H1 (cell line): ENCODE results near the gene PAK1IP1. TPM values are rescaled to one million over a fixed set of nuclear protein-coding genes. Genes with fewer than 3 reads are reported as not detected.
A peak's percentile ranks its signal among the peaks of the same experiment; 100 is the strongest.

Experiments
- CTCF ChIA-PET: fragments of 300-600 bp; sonication (Branson Sonifier 250); formaldehyde crosslinking; loops from one replicate; lab custom pipeline; 2021; ENCODE audit not compliant: partially characterized antibody; lab: Charles Lee
- POLR2A ChIA-PET: fragments of 300-600 bp; sonication (Branson Sonifier 250); formaldehyde crosslinking; loops from one replicate; lab custom pipeline; 2021; ENCODE audit warnings: inconsistent platforms; ENCODE audit not compliant: partially characterized antibody; lab: Charles Lee
- DNase-seq, 2 experiments: peaks; one replicate each; pipeline versions ENCODE4 v3.0.0 to v3.0.0-alpha.2; 2010 to 2022; ENCODE audit warnings: low spot score in 2 of 2, low read depth in 1 of 2, mixed read lengths in 1 of 2
- FAIRE-seq: peaks from 2 replicates; lab custom pipeline; 2011; peaks lifted over from hg19 to GRCh38; lab: Jason Lieb, UNC
- H2AFZ ChIP-seq: 2 replicates; pipeline ENCODE4 v1.8.1; 2012; ENCODE audit warnings: low read length, inconsistent platforms
- H2AK5ac ChIP-seq: 2 replicates; pipeline ENCODE4 v1.6.1; 2013; ENCODE audit warnings: low read depth, low read length
- H2BK120ac ChIP-seq: replicated peaks from 2 replicates; pipeline ENCODE3; 2013; ENCODE audit warnings: low read depth, low read length, inconsistent platforms
- H2BK12ac ChIP-seq: 2 replicates; pipeline ENCODE4 v1.6.1; 2013; ENCODE audit warnings: low read depth, low read length
- H2BK15ac ChIP-seq: 2 replicates; pipeline ENCODE4 v1.6.1; 2013; ENCODE audit warnings: low read length
- H2BK20ac ChIP-seq: 2 replicates; pipeline ENCODE4 v1.6.1; 2013; ENCODE audit warnings: low read length
- H2BK5ac ChIP-seq: 2 replicates; pipeline ENCODE4 v1.6.1; 2013; ENCODE audit warnings: low read depth, low read length
- H3K14ac ChIP-seq: 2 replicates; pipeline ENCODE4 v1.6.1; 2013; ENCODE audit warnings: inconsistent platforms; ENCODE audit not compliant: insufficient read length
- H3K18ac ChIP-seq: 2 replicates; pipeline ENCODE4 v1.6.1; 2013; ENCODE audit warnings: low read length; ENCODE audit errors: extremely low read depth
- H3K23ac ChIP-seq: 2 replicates; pipeline ENCODE4 v1.6.1; 2013; ENCODE audit warnings: inconsistent platforms; ENCODE audit not compliant: insufficient read length
- H3K23me2 ChIP-seq: 2 replicates; pipeline ENCODE4 v1.6.1; 2013; ENCODE audit warnings: low read depth, low read length
- H3K27ac ChIP-seq: 2 replicates; pipeline ENCODE4 v1.6.1; 2011; ENCODE audit warnings: low read depth, low read length, inconsistent platforms
- H3K27me3 ChIP-seq, 4 experiments: replicated peaks in 1 of 4; 1 replicate in 1 of 4; 2 replicates in 3 of 4; pipeline versions ENCODE4 v1.6.1 to v1.8.1; 2011 to 2013; ENCODE audit warnings: low read length in 3 of 4, mild to moderate bottlenecking in 3 of 4, inconsistent platforms in 2 of 4, mixed read lengths in 2 of 4, moderate library complexity in 1 of 4; ENCODE audit not compliant: control insufficient read depth in 3 of 4, insufficient read depth in 3 of 4; ENCODE audit errors: extremely low read depth in 1 of 4
- H3K36me3 ChIP-seq, 4 experiments: 2 replicates each; pipeline versions ENCODE4 v1.6.1 to v1.8.1; 2011 to 2013; ENCODE audit warnings: mild to moderate bottlenecking in 4 of 4, low read length in 3 of 4, moderate library complexity in 2 of 4, control low read depth in 1 of 4, inconsistent platforms in 1 of 4; ENCODE audit not compliant: insufficient read depth in 4 of 4, control insufficient read depth in 2 of 4
- H3K4ac ChIP-seq: replicated peaks from 2 replicates; pipeline ENCODE3; 2013; ENCODE audit warnings: low read length, low read depth, mixed read lengths, inconsistent platforms; ENCODE audit not compliant: insufficient read length
- H3K4me1 ChIP-seq, 4 experiments: replicated peaks in 1 of 4; 1 replicate in 1 of 4; 2 replicates in 3 of 4; pipeline versions ENCODE4 v1.6.1 to v1.8.1; 2011 to 2013; ENCODE audit warnings: low read length in 3 of 4, inconsistent platforms in 2 of 4, mixed read lengths in 1 of 4; ENCODE audit not compliant: insufficient read depth in 4 of 4, control insufficient read depth in 3 of 4
- H3K4me2 ChIP-seq, 2 experiments: 2 replicates each; pipeline versions ENCODE4 v1.6.1 to v1.8.1; 2011 to 2013; ENCODE audit warnings: low read depth in 2 of 2, low read length in 2 of 2, control low read depth in 1 of 2, inconsistent platforms in 1 of 2, mild to moderate bottlenecking in 1 of 2; ENCODE audit not compliant: insufficient read depth in 1 of 2
- H3K4me3 ChIP-seq, 4 experiments: fragments of 200-600, 300-600 bp in 1 of 4; sonication (generic), shearing (Covaris generic), sonication (Bioruptor Twin) in 1 of 4; 2 replicates each; pipeline versions ENCODE4 v1.5.1 to v1.8.1; 2011 to 2016; ENCODE audit warnings: low read length in 4 of 4, low read depth in 3 of 4, control low read depth in 2 of 4, inconsistent platforms in 2 of 4, mild to moderate bottlenecking in 2 of 4, mixed read lengths in 1 of 4, moderate library complexity in 1 of 4; ENCODE audit not compliant: insufficient read depth in 2 of 4; ENCODE audit errors: extremely low read depth in 1 of 4
- H3K56ac ChIP-seq: replicated peaks from 2 replicates; pipeline ENCODE3; 2013; ENCODE audit warnings: low read depth, mild to moderate bottlenecking, mixed read lengths, low read length, inconsistent platforms; ENCODE audit not compliant: insufficient read length
- H3K79me1 ChIP-seq: 2 replicates; pipeline ENCODE4 v1.6.1; 2013; ENCODE audit warnings: low read depth, low read length, control low read depth
- H3K79me2 ChIP-seq, 2 experiments: 2 replicates each; pipeline versions ENCODE4 v1.6.1 to v1.8.1; 2012 to 2013; ENCODE audit warnings: low read length in 2 of 2, mild to moderate bottlenecking in 2 of 2, inconsistent platforms in 1 of 2; ENCODE audit not compliant: insufficient read depth in 2 of 2, control insufficient read depth in 1 of 2
- H3K9ac ChIP-seq, 4 experiments: replicated peaks in 1 of 4; 1 replicate in 1 of 4; 2 replicates in 3 of 4; pipeline versions ENCODE4 v1.6.1 to v1.8.1; 2011 to 2013; ENCODE audit warnings: low read depth in 3 of 4, low read length in 3 of 4, control low read depth in 2 of 4, mild to moderate bottlenecking in 2 of 4, moderate library complexity in 2 of 4, inconsistent platforms in 1 of 4; ENCODE audit errors: extremely low read depth in 1 of 4
- H3K9me3 ChIP-seq, 2 experiments: 2 replicates each; pipeline versions ENCODE4 v1.6.1 to v1.8.1; 2012 to 2013; ENCODE audit warnings: mild to moderate bottlenecking in 2 of 2, moderate library complexity in 2 of 2, control low read depth in 1 of 2, inconsistent platforms in 1 of 2, low read depth in 1 of 2, low read length in 1 of 2, mixed read lengths in 1 of 2; ENCODE audit not compliant: insufficient read depth in 2 of 2
- H4K20me1 ChIP-seq, 2 experiments: replicated peaks in 1 of 2; 2 replicates each; pipeline versions ENCODE3 to v1.8.1; 2011 to 2013; ENCODE audit warnings: inconsistent platforms in 2 of 2, low read length in 2 of 2, mild to moderate bottlenecking in 1 of 2; ENCODE audit not compliant: insufficient read depth in 2 of 2, control insufficient read depth in 1 of 2
- H4K5ac ChIP-seq: 2 replicates; pipeline ENCODE4 v1.6.1; 2013; ENCODE audit warnings: low read length, low read depth, mixed read lengths, inconsistent platforms; ENCODE audit not compliant: insufficient read length
- H4K8ac ChIP-seq: 2 replicates; pipeline ENCODE4 v1.8.0; 2013; ENCODE audit warnings: mild to moderate bottlenecking, moderate library complexity, low read length, inconsistent platforms; ENCODE audit not compliant: insufficient read depth; ENCODE audit errors: extremely low read depth
- H4K91ac ChIP-seq: replicated peaks from 2 replicates; pipeline ENCODE3; 2013; ENCODE audit warnings: low read length, mixed read lengths, inconsistent platforms; ENCODE audit not compliant: insufficient read length
- BACH1 ChIP-seq: IDR thresholded peaks from 2 replicates; pipeline ENCODE4 v1.6.1; 2012; ENCODE audit warnings: low read length, improper control_type of control experiment
- BCL11A ChIP-seq, 2 experiments: IDR thresholded peaks; one replicate each; pipeline ENCODE4 v1.6.1; 2011; ENCODE audit warnings: low read depth in 2 of 2, low read length in 2 of 2, mild to moderate bottlenecking in 2 of 2
- CBX8 ChIP-seq: fragments of 300-800, 300-1000 bp; sonication (generic); IDR thresholded peaks from 2 replicates; pipeline ENCODE4 v1.7.1; 2016; ENCODE audit warnings: low read depth, low read length, borderline replicate concordance
- CHD2 ChIP-seq: IDR thresholded peaks from 2 replicates; pipeline ENCODE4 v1.6.1; 2012; ENCODE audit warnings: low read length, improper control_type of control experiment
- CTBP2 ChIP-seq: IDR thresholded peaks from 2 replicates; pipeline ENCODE4 v1.7.0; 2011; ENCODE audit warnings: borderline replicate concordance, mild to moderate bottlenecking, moderate library complexity, mixed read lengths, low read length; ENCODE audit not compliant: insufficient read depth, insufficient read length
- E2F6 ChIP-seq: IDR thresholded peaks from 2 replicates; pipeline ENCODE4 v1.6.1; 2012; ENCODE audit warnings: inconsistent platforms
- NANOG ChIP-seq: IDR thresholded peaks from 2 replicates; pipeline ENCODE4 v1.6.1; 2011; ENCODE audit warnings: low read length, low read depth, mild to moderate bottlenecking, inconsistent platforms; ENCODE audit not compliant: insufficient read depth, poor library complexity, severe bottlenecking
- POLR2AphosphoS5 ChIP-seq: IDR thresholded peaks from 2 replicates; pipeline ENCODE4 v1.6.1; 2011; ENCODE audit warnings: low read depth, low read length
- SAP30 ChIP-seq: fragments of 300-600 bp; sonication (generic); IDR thresholded peaks from 2 replicates; pipeline ENCODE4 v1.7.1; 2012; ENCODE audit warnings: low read length, moderate library complexity, mild to moderate bottlenecking, inconsistent platforms; ENCODE audit not compliant: insufficient read depth, insufficient replicate concordance
- TCF12 ChIP-seq: IDR thresholded peaks from 2 replicates; pipeline ENCODE4 v1.6.1; 2011; ENCODE audit warnings: low read depth, mild to moderate bottlenecking, low read length
- YY1 ChIP-seq: IDR thresholded peaks from 2 replicates; pipeline ENCODE4 v1.6.1; 2011; ENCODE audit warnings: low read depth, mild to moderate bottlenecking, low read length
- WGBS, 2 experiments: shearing (Covaris generic) in 1 of 2; methylation state at CpG; one replicate each; pipeline versions ENCODE4 v1.1.6 to v1.1.7; 2013 to 2015; ENCODE audit warnings: low lambda C conversion rate in 2 of 2, mixed read lengths in 2 of 2, inconsistent platforms in 1 of 2, low coverage in 1 of 2, missing lambda C conversion rate in 1 of 2; ENCODE audit not compliant: insufficient replicate concordance in 2 of 2, insufficient coverage in 1 of 2, insufficient read length in 1 of 2; ENCODE audit errors: extremely low coverage in 1 of 2, missing lambda C conversion rate in 1 of 2; 5-methylcytosine and 5-hydroxymethylcytosine counted together
- polyA plus RNA-seq, 7 experiments: library from polyadenylated mRNA; depleted of rRNA in 3 of 7; stranded (reverse) in 5 of 7; unstranded in 2 of 7; fragments of >200 nt in 5 of 7; fragments of 200-250 nt in 2 of 7; gene quantifications; 1 replicate in 5 of 7; 2 replicates in 1 of 7; 4 replicates in 1 of 7; pipeline versions ENCODE4 v1.2.1 to v1.2.3, GENCODE V29; 2011 to 2013; ENCODE audit warnings: missing spikeins in 2 of 7, mixed read lengths in 2 of 7
- total RNA-seq: library from RNA; stranded (reverse); fragmentation: NEBNext Ultra II Directional; extraction: Animal tissue kit (Norgen Biotek cat#: 25700); gene quantifications from 2 replicates; pipeline ENCODE4 v1.2.1, GENCODE V29; 2021

Gene PAK1IP1
- total and polyA plus RNA-seq, 2 of the 8 experiments (the other 6 are each of a cell fraction or from before 2014, with no cell fraction given), result 19.7 to 43.6 TPM

DNA sequence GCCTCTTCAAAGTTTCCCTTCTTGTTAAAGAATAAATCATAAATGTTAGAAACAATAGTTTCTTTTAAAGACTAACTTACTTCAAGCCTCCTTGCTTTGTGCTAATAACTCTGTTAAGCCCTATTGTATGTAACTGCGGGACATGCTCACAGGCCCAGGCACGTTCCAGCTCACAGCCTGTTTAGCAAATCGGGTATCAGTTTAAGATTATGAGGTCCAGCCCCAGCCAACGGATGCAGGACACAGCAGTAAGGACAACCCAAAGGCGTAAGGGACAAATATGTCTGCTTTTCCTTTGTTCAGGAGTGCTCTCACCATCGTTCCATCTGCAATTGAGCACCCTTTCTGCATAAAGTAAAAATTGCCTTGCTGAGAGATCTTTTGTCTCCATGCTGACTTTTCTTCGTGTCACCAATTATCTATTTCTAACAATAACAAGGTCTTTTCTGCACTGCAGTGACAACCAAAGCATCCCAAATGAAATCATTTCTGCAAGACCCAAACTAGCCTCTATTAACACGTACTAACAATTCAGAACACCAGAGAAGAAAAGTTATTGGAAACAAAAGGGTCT is 1.7 kb upstream of the PAK1IP1 start:
- Histone ChIP-seq H2BK12ac (0 out of 2 replicates have a peak overlapping the region, but pooled peaks have one; percentile 40), H4K20me1 (no peaks in the 10 kb centered on the region), H4K91ac (no peak overlapping the region), H3K18ac (no peak overlapping the region), H3K9me3 (no peaks in the 10 kb centered on the region), H2BK5ac (no peak overlapping the region), H2AK5ac (no peak overlapping the region), H3K14ac (no peak overlapping the region), H3K4ac (no peak overlapping the region), H3K27ac (no peak overlapping the region; the same call in 1 of the 2 replicates), H3K79me1 (peaks cover 2% of the 10 kb centered on the region), H4K8ac (no peak overlapping the region), H2BK120ac (peak overlapping the region; percentile 36), H3K4me2 (peak overlapping the region; percentile 63 to 72), H3K56ac (no peak overlapping the region), H3K23me2 (peaks cover 6% of the 10 kb centered on the region; the same call in 1 of the 2 replicates), H3K4me1 (peaks cover 0 to 3% (median 0%) of the 10 kb centered on the region in 4 experiments; a peak in 2 of 7 replicates), H3K9ac (peak overlapping the region in 3 of 4 experiments; percentile 29 to 89 (median 78); a peak in 5 of 7 replicates), H3K23ac (no peak overlapping the region), H2AFZ (no peak overlapping the region), H4K5ac (no peak overlapping the region), H3K79me2 (peaks cover 25 to 49% of the 10 kb centered on the region in 2 experiments), H3K36me3 (peaks cover 4 to 11% (median 6%) of the 10 kb centered on the region in 4 experiments; a peak in 7 of 8 replicates), H3K27me3 (no peaks in the 10 kb centered on the region), H2BK15ac (no peak overlapping the region), H2BK20ac (no peak overlapping the region), H3K4me3 (peak overlapping the region; percentile 78 to 97 (median 92); a peak in 7 of 8 replicates)
- POLR2A ChIA-PET, result interaction anchor here (0.8 kb wide), 1 partner anchor 9 kb away, joined by 3 read pairs; no protein-coding TSS in a partner anchor
- FAIRE-seq (no peak), DNase-seq (no peak)
- 83% methylated on average over 7 of the region's 8 CpGs; no CpG with 5 or more reads in 1 of the 2 experiments for WGBS, 2 experiments
- CTCF ChIA-PET, result interaction anchor here (0.7 to 1.3 kb wide), 4 partner anchors 31 to 214 kb away, joined by 3 to 6 read pairs (median 4); no protein-coding TSS in a partner anchor
- TF ChIP-seq POLR2AphosphoS5, result no peak
- no peak for TF ChIP-seq TCF12
- TF ChIP-seq BCL11A (IDR thresholded peaks at IDR 0.05; ENCODE audit: low read depth in 2 of 2, low read length in 2 of 2), result no peak
- no peak for TF ChIP-seq E2F6
- TF ChIP-seq CHD2, result no peak
- no peak for TF ChIP-seq BACH1
- no peak for TF ChIP-seq CBX8
- no peak for TF ChIP-seq YY1
- no peak for TF ChIP-seq SAP30
- no peak for TF ChIP-seq CTBP2
- TF ChIP-seq NANOG, result no peak
